ENCODE results near the gene ACAP1.
A peak's percentile ranks its signal among the peaks of the same experiment; 100 is the strongest.
"Not testable (repeated sequence)": the region's sequence is repeated elsewhere in the genome, so short reads cannot be mapped to it uniquely, and the experiment has no call there.

ACAP1 gene

DNA sequence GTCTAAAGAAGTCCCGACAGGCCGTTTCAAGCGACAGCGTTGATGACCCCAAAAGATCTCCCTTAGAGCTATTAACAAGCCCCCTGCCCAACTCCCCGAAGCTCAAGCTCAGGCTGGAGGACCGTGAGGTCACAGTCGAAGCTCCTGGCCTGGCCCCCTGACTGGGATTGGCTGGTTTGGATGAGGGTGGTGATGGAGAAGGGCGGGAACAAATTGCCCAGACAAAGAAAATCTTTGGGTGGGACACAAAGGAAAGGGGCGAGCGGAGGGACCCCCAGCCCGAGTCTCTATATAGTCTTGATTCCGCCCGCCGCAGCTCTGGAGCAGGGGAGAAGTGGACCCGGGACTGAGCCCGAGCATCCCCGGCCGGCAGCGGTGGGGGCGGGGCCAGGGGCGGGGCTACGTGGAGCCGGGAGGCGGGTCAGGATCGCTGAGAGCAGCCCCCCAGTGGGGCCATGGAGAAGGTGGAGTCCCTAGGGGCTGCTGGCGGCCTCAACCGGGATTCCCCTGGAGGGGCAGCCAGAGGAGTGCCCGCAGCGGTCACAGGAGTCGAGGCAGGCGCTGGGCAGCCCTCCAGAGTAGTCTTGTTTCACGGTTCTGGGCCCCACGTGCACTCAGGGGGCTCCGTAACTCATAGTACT, 6.2 kb upstream of the ACAP1 start:
- peak; percentile 68 to 80 for DNase-seq

DNA sequence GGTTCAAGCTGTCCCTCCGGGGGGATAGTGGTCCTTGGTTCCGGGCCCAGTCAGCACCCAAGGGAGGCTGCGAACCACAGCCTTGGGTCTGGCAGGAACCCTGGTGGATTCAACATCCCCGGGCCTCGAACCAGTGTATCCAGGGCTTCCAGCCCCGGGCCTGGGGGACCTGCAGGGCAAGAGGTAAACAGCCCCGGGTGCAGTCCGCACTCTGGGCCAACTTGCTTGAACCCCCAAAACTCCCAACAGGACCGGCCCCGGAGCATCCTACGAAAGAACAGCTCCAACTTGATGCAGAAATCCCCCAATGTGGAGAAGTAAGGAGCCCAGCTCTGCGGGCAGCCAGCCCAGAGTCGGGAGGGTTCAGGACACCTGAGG, 5.7 kb upstream of the ACAP1 start:
- DNase-seq: no peak

DNA sequence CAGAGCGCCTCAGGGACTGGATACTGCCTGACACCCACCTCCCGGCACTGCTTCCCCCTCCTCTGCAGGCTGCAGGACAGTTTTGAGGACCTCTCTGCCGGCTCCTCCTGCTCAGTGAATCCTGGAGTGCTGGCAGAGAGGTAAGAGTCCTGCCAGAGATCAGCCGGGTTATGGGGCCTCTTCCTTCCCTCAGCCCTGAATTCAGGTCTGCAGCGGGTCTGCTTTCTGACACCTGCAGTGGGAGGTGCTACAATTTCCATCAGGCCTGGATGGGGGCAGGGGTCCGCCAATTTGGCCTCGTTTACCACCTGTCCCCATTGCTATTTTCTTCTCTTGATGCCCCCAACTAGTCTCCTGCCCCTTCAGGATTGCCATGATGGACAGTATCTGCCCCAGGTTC, 4.2 kb upstream of the ACAP1 start:
- DNase-seq: no peak

DNA sequence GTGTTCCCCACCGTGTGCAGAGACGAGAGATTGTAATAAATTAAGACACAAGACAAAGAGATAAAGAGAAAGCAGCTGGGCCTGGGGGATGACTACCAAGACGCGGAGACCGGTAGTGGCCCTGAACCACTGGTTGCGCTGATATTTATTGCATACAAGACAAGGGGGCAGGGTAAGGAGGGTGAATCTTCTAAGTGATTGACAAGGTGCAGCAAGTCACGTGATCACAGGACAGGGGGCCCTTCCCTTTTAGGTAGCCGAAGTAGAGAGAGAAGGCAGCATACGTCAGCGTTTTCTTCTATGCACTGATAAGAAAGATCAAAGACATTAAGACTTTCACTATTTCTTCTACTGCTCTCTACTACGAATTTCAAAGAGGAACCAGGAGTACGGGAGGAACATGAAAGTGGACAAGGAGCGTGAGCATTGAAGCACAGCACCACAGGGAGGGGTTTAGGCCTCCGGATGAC, 3.7 kb upstream of the ACAP1 start:
- not testable (repeated sequence) for DNase-seq

DNA sequence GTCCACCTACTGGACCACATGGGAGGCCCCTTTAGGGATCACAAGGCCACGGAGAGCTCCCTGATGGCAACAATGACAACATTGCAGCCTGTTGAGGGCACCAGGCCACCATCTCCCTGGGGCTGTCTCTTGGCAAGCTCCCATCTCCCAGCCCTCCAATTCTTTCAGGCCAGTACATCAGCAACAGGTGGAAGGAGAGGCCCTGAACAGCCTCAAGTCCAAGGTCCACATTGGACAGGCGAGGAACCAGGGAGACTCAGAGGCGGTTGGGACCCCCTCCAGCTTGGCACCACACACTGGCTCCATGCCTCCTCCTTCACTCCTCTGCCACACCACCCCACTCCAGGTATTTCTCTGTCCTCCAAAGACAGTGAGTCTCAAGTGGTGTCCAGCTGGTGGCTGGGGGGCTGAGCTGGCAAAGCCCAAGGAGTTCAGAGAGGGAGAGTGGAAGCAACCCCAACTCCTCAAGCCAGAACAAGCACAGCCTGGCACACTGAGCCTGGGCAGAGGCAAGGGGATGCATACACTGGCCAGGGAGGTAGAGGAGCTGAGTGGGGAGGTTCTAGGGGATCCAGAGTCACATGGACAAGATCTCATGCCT, 1.3 kb upstream of the ACAP1 start:
- DNase-seq: no peak

DNA sequence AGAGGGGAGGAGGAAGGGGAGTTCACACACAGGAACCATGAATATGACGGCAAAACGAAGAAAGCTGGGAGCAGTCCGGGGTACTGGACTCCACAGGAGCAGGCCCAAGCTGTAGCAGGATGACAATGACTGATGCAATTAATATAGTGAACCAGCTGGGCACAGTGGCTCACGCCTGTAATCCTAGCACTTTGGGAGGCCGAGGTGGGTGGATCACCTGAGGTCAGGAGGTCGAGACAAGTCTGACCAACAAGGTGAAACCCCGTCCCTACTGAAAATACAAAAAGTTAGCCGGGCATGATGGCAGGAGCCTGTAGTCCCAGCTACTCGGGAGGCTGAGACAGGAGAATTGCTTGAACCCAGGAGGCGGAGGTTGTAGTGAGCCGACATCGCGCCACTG, 564 bp upstream of the ACAP1 start:
- not testable (repeated sequence) for DNase-seq

DNA sequence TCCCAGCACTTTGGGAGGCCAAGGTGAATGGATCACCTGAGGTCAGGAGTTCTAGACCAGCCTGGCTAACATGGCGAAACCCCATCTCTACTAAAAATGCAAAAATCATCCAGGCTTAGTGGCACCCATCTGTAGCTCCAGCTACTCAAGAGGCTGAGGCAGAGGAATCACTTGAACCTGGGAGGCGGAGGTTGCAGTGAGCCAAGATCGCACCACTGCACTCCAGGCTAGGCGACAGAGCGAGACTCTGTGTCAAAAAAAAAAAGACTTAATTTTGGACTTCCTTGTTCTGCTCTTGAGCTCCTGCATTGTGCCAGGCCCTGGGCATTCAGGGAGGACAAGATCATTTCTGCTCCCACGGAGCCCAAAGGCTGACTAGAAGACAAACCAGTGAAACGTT, 1.3 kb downstream of the ACAP1 start:
- DNase-seq: not testable (repeated sequence)

DNA sequence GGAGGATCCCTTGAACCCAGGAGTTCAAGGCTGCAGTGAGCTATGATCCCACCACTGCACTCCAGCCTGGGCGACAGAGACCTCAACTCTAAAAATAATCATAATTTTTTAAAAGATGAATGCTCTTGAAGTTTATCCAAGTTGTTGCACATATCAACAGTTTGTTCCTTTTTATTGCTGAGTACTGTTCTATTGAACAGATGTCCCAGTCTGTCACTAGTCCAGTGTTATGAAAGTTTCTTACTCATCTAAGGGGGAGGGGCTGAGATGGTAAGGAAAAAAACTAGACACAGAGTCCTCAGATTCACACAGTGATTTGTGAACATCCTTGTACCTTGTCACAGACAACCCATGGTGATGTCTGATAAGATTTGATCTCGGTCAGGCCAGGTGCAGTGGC, 3.9 kb downstream of the ACAP1 start:
- DNase-seq: no peak

DNA sequence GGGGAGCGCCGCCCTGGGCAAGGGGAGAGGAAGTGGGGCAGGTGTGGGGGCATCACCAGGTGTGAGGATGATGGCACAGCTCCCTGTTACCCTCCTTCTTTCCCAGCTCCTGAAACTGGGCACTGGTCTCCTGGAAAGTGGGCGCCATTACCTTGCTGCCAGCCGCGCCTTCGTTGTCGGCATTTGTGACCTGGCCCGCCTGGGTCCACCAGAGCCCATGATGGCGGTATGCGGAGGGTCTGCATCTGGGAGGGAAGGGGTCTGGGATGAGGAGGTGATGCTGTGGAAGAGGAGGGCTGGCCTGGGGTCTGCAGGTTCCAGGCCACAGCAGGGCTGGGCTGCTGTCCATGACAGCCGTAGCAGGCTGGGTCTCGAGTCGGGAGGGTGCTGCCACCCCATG, 5.5 kb downstream of the ACAP1 start:
- no peak for DNase-seq

DNA sequence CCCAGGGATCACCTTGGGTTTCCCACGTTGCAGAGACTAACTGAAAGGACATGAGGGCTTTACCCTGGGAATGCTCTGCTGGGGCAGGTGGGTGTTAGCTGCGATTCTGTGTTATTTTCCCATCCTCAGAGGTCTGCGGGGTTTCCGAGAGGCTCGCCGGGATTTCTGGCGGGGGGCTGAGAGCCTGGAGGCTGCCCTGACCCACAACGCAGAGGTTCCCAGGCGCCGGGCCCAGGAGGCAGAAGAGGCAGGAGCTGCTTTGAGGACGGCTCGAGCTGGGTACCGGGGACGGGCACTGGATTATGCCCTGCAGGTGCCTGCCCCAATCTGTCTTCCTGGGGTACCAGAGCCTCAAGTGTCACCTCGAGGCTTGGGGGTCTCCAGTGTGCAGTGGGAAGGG, 6.9 kb downstream of the ACAP1 start:
- DNase-seq: no peak

DNA sequence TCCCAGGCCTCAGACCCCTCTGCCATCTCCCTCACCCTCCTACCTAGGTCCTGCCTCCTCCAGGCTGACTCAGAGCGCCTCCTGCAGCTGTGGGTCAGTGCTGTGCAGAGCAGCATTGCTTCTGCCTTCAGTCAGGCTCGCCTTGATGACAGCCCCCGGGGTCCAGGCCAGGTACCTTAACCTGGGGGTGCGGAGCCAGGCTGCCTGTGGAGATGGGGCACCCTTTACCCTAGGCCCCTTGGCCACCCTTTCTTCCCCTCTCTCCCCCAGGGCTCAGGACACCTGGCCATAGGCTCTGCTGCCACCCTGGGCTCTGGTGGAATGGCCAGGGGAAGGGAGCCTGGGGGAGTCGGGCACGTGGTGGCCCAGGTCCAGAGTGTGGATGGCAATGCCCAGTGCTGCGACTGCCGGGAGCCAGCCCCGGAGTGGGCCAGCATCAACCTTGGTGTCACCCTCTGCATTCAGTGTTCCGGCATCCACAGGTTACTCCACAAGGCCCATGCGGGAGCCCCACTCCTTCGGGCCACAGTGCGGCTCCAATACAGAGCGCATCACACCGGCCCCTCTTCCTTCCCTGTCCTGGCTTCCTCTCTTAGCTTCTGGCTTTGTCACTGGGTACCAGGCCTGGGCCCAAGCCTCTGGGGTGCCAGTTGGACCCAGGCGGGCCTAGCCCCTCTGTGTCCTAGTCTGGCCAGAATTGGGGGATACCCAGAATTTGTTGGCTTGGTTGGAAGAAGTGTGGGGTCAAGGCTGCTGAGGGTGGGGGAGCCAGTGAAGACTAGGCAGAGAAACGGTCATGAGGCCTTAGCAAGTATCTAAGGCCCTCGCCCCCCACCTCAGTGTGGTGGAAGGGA, 10.7 kb downstream of the ACAP1 start:
- DNase-seq: no peak

DNA sequence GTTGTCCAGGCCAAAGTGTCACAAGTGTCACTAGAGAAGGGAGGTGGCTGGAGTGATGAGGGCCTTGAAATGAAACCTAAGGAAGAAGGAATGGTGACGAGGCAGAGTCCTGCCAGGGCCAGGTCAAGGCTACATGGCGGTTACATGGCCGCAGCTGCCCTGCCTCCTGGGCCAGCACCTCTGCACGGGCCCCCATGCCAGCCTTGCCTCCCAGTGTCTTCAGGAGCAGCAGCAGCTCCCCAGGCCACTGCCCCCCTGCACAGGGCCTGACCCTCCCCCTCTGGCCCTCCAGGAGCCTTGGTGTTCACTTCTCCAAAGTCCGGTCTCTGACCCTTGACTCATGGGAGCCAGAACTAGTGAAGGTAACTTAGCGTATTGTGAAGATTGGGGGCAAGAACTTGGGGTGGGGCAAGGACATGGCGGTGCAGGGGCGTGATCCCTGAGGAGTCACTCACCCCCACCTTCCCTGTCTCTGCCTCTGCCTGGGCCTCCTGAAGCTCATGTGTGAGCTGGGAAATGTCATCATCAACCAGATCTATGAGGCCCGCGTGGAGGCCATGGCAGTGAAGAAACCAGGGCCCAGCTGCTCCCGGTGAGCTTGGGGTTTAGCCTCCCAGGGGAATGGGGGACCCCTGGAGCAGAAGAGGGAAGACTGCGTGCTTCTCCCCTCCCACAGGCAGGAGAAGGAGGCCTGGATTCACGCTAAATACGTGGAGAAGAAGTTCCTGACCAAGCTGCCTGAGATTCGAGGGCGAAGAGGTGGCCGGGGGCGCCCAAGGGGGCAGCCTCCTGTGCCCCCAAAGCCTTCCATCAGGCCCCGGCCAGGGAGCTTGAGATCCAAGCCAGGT, 11.5 kb downstream of the ACAP1 start:
- DNase-seq: no peak

DNA sequence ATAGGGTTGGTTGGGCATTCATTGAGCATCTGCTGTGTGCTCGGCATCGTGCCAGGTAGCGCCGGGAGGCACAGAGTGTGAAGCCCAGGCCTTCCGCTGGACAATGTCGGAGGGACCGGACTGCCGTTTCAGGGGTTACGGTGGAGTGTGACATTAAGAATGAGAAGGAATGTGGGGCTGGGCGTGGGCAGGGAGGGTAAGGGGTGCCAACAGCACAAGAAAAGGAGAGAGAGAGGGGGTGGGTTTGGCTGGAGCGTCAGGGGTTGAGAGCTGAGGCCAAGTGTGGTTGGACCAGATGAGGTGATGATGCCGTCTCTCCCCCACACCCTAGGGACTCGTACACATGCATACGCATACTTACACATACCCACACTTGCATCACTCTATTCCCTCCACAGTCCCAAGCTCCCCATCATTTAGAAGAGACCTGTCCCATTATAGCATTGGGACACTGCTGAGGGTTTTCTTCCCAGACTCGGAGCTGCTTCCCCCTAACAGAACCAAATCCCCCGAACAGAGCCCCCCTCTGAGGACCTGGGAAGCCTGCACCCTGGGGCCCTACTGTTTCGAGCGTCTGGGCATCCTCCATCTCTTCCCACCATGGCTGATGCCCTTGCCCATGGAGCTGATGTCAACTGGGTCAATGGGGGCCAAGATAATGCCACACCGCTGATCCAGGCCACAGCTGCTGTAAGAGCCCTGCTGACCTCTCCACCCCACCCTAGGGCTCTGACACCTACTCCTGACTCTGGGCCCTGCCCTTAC, 12.3 kb downstream of the ACAP1 start:
- no peak for DNase-seq

DNA sequence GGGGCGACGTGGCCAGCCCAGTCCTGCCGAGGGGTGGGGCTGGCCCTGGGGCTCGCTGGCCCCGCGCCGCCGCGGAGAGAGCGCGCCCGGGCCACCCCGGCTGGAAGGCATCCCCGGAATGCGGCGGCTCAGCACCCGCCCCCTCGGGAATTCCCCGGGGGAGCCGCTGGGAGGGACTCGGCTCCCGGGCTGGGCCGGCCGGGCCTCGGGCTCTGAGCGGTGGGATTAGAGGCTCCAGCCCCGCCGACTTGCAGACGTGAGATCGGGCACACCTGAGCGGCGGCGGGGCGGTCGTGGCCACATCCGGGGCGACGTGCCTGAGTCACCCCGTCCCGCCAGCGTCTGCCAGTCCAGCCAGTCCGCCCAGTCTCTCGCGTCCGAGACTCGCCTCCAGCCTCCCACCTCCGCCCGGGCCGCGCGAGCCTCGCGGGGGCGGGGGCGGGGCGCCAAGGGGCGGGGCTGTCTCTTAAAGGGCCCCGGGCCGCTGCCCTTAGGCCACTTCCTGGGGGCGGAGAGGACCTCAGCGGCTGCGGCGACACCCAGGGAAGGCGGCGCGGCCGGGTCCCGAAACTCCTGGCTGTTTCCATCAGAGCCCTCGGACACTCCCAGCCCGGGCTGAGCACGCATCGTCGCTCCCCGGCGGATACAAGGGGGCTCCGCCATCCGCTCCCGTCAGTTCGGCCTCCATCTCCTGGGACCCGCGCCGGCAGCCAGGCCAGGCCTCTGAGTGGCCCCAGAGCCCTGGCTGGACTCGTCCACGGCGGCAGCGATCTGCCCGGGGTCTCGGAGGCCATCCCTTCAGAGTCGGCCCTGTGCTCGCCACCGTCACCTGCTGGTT, 15.6 kb downstream of the ACAP1 start, which contains the start of gene KCTD11:
Gene KCTD11 (plus strand): TSS at position 498 of the 838 bp plus-strand sequence.
- DNase-seq: peak; percentile 64 to 71

DNA sequence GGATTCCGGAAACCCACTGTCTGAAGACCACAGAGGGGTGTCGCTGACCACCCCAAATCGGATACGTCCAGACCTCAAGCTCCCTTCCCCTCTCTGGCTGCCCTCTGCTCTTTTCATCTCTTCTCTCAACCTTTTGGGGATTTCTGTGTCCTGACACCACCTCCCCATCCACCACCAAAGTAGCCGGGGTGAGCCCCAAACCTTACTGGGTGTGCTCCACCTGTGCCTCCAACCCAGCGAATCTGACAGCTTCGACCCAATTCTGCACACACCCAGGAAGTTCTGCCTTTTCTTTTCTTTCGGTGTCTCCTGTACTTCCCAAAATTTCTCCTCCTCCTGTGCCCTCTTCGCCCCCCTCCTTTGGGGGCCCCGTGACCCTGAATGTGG, 16.2 kb downstream of the ACAP1 start:
- DNase-seq: no peak

DNA sequence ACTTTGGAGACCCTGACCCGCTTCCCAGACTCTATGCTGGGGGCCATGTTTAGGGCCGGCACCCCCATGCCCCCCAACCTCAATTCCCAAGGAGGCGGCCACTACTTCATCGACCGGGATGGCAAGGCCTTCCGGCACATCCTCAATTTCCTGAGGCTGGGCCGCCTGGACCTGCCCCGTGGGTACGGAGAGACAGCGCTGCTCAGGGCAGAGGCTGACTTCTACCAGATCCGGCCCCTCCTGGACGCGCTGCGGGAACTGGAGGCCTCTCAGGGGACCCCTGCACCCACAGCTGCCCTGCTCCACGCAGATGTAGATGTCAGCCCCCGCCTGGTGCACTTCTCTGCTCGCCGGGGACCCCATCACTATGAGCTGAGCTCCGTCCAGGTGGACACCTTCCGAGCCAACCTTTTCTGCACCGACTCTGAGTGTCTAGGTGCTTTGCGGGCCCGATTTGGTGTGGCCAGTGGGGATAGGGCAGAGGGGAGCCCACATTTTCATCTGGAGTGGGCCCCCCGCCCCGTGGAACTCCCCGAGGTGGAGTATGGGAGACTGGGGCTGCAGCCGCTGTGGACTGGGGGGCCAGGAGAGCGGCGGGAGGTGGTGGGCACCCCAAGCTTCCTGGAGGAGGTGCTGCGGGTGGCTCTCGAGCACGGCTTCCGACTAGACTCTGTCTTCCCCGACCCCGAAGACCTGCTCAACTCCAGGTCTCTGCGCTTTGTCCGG, 16.7 kb downstream of the ACAP1 start:
- no peak for DNase-seq

DNA sequence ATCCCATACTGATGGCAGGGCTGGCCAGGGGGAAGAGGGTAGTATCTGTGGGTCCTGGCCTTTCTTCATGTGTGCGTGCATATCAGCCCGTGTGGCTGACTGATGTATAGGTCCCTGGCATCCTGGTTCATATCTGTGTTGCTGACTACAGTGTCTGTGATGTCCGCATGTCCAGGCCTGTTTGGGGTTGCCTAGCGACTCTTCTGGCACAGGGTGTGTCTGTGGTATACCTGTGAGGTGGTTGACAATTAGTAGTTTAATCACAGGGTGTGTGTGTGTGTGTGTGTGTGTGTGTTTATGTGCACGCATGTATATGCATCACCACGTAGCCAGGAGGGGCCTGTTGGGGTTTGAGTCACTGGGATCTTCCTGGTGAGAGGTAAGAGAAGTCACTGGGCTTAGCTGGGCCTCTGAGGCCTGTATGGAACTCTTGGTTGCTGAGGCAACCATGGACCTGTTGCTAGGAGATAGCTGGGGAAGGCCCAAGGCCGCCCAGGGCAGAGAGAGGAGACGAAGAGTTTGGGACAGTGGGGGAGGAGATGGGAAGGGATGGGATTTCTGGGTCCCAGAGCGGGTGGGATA, 18.0 kb downstream of the ACAP1 start:
- no peak for DNase-seq

DNA sequence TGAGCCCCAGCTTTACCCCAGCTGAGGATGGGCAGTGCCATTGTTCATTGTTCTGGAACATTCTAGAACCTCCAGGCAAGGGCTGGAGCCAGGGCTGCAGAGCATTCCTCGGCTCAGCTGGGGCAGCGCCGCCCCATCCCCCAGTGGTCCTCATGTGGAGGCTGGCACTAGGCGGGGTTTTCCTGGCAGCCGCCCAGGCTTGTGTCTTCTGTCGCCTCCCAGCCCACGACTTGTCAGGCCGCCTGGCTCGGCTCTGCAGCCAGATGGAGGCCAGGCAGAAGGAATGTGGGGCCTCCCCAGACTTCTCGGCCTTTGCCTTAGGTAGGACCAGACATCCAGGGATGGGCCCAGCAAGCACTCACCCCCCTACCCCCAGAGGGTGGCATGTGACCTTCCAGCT, 18.7 kb downstream of the ACAP1 start, which contains the start of gene TMEM95:
Gene TMEM95 (plus strand): TSS at position 104 of the 400 bp plus-strand sequence. CDS start 49 bp downstream, at position 153.
- DNase-seq: no peak

DNA sequence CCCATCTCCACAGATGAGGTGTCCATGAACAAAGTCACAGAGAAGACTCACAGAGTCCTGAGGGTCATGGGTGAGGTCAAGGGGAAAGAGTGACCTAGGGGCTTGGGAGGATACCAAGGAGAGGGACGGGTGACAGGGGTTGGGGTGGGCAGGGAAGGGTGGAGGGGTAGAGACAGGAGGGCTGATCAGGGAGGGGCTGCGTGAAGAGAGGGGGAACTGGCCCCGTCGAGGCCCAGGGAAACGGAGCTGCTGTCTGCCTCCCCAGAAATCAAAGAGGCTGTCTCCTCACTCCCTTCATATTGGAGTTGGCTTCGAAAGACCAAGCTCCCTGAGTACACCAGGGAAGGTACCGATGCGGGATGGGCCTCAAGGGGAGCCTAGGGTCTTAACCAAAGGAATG, 19.2 kb downstream of the ACAP1 start:
- DNase-seq: no peak

DNA sequence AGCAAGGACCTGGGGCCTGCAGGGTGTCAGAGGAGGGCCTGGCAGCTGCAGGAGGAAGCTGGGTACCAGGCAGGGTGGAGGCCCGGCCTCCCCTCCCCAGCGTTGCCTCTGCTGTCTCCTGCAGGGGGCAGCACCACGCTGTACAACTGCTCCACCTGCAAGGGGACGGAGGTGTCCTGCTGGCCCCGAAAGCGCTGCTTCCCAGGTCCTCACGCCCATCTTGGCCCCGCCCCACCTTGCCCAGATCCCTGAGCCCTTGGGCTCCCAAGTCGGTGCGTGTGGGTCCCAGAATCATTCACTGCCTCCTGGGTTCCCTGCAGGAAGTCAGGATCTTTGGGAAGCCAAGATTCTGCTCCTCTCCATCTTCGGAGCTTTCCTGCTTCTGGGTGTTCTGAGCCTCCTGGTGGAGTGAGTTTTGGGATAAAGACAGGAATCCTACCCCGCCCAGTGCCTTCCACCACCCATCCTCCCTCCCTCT, 19.8 kb downstream of the ACAP1 start:
- peak; percentile 85 to 91 for DNase-seq

Data from stimulated activated CD4-positive, alpha-beta T cell treated with anti-CD3 and anti-CD28 coated beads, Interleukin-2, amount 100 ng/mL, for 48 hours (primary cell).